Loucy (cell line): ENCODE results near the gene PCSK9.

Experiments used
- CTCF ChIP-seq: fragments of 200-600 bp; sonication (generic); conservative IDR thresholded peaks from 2 replicates; pipeline ENCODE4 v1.5.1; 2014; ENCODE audit warnings: mild to moderate bottlenecking, antibody characterized with exemption, low read length
- EZH2phosphoT487 ChIP-seq: fragments of 200-600 bp; IDR thresholded peaks from 2 replicates; pipeline ENCODE4 v1.6.1; 2018; ENCODE audit warnings: antibody characterized with exemption, mild to moderate bottlenecking, moderate library complexity, borderline replicate concordance

GRCh38 chr1:55045430-55045829, 6.1 kb downstream of the PCSK9 start:
- TF ChIP-seq CTCF (no peak), EZH2phosphoT487 (no peak)
